HCEC 1CT (cell line): Measurements from ENCODE around the gene PHKB.
"Not testable (repeated sequence)": the region's sequence is repeated elsewhere in the genome, so short reads cannot be mapped to it uniquely, and the experiment has no call there.

Experiments used
- DNase-seq: peaks from one replicate; pipeline ENCODE4 v3.0.0-alpha.2; 2017

Gene PHKB

GRCh38 chr16:47470211-47470610 lies 9.1 kb downstream of the PHKB start:
- DNase-seq = no peak

- no peak for DNase-seq
Measured at GRCh38 chr16:47470810-47471209, 9.7 kb downstream of the PHKB start.

- not testable (repeated sequence) for DNase-seq
Measured at GRCh38 chr16:47473004-47473403, 11.9 kb downstream of the PHKB start.

- DNase-seq = no peak
Measured at GRCh38 chr16:47473792-47474191, 12.7 kb downstream of the PHKB start.

GRCh38 chr16:47475786-47476185 lies 14.7 kb downstream of the PHKB start:
- DNase-seq = peak; percentile 3

- DNase-seq = no peak
Measured at GRCh38 chr16:47476654-47477345, 15.7 kb downstream of the PHKB start.

- DNase-seq = peak; percentile 69
Measured at GRCh38 chr16:47477679-47478078, 16.5 kb downstream of the PHKB start.

GRCh38 chr16:47480410-47480809 lies 19.3 kb downstream of the PHKB start:
- DNase-seq = no peak

- DNase-seq = no peak
Measured at GRCh38 chr16:47481698-47482374, 20.7 kb downstream of the PHKB start.

GRCh38 chr16:47483616-47484015 lies 22.5 kb downstream of the PHKB start:
- DNase-seq = no peak

- no peak for DNase-seq
Measured at GRCh38 chr16:47486856-47487255, 25.7 kb downstream of the PHKB start.

GRCh38 chr16:47488051-47488450 lies 26.9 kb downstream of the PHKB start:
- no peak for DNase-seq

- DNase-seq = no peak
Measured at GRCh38 chr16:47490471-47490870, 29.3 kb downstream of the PHKB start.

GRCh38 chr16:47492036-47492427 lies 30.9 kb downstream of the PHKB start:
- DNase-seq = no peak

- DNase-seq = no peak
Measured at GRCh38 chr16:47492428-47493377, 31.6 kb downstream of the PHKB start.

- DNase-seq = no peak
Measured at GRCh38 chr16:47493381-47494337, 32.5 kb downstream of the PHKB start.

- no peak for DNase-seq
Measured at GRCh38 chr16:47499080-47499699, 38.1 kb downstream of the PHKB start.

GRCh38 chr16:47499700-47500264 lies 38.7 kb downstream of the PHKB start:
- DNase-seq = no peak

GRCh38 chr16:47503936-47504335 lies 42.8 kb downstream of the PHKB start:
- peak; percentile 68 for DNase-seq

GRCh38 chr16:47504599-47504998 lies 43.5 kb downstream of the PHKB start:
- DNase-seq = peak; percentile 19

- no peak for DNase-seq
Measured at GRCh38 chr16:47506800-47507199, 45.7 kb downstream of the PHKB start.
